GM18870 (cell line): Measurements from ENCODE around the gene QSOX1.

Source experiments
- ATAC-seq: cut with Tn5 transposase; IDR thresholded peaks from one replicate; pipeline ENCODE4 v1.9.1; 2021; ENCODE audit warnings: moderate library complexity; ENCODE audit not compliant: unreplicated experiment

QSOX1 gene

DNA sequence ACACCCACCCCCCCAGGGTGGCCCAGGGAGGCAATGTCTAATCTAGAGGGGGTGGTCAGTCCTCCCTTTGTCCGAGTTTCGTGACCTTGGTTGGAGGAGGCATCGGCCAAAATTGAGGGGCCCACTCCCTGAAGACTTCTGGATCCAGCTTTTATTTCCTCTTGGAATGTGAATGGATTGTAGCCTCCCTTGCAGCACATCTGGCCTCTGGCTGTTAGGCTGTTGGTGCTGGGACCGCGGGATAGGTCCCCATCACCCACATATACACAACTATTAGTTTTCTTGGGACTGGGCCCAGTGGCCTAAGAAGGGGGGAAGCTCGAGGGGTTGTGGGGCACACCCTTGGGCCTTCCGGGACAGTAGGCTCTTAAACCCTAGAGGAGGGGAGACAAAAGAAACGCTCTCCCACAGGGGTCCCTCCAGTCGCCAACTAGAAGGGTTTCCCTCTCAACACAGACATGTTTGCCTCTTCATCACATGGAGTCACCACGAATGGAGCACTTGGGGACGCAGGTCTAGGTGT is 77.9 kb downstream of the QSOX1 start:
- no peak for ATAC-seq

DNA sequence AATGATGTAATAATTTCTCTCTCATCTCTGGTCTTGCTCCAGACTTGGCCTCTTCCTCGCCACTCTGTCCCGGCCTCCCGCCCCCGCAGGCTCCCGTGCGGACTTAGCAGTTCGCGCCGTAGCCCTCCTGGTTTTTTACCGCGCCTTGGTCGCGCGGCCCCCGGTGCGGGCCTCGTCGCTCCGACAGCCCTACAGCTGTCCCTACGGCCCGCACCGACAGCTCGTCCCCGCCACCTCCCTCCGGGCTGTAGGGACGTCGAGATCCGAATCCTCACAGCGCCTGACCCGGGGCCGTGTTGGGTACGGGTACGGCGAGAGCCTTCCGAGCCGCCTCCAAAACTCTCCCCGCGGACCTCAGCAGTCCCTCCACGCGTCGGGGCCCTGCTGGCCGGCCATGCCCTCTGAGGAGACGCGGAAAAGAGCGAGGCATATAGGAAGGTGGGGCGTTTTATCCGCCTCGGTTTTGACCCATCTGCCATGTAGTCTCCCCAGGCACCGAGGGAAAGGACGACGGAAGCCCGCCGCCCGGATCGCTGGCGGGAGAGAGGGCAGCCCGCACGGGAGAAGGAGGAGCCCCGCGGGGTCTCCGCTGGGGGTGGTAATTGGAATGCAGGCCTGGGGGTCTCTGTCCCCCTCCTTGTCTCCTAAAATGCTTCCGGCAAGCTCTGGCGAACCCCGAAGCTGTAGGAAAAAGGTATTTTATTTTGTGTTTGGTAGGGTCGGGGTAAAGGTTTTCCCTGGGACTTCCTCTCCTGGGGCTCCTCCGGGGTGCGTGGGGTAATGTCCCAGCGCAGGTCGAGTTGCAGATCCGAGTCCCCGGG is 78.7 kb downstream of the QSOX1 start:
- no peak for ATAC-seq

DNA sequence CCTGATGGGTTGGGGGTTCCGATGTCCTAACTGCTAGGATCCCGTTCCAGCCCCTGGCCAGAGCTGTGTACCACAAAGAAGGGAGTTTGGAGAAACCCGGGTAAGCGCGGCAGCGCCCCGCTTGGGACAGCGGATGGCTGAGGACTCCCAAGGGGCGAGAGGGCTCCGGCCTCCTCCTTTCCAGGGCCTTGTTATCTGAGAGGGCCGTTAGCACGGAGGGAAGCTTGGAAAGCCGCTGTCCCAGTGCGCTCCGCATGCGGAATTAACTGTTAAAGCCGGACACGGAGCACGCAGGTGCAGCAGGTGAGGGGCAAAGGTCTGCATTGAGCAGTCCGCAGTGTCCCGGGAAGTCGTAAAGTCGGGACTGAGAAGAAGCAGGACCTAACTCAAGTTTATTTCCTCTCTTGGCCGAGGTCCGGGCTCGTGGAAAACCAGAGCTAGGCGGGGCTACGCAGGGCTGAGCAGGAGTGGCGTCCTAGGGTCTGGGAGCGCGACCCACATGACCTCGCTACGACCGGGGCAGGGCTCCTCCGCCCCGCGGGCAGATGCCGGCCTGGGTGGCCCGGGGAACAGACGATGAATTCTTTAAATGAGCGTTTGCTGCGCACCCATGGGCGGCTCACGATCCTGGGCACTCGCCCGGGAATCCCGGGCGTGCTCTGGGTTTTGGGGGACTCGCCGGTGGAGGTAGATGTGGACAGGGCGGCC is 79.9 kb downstream of the QSOX1 start:
- ATAC-seq = no peak

DNA sequence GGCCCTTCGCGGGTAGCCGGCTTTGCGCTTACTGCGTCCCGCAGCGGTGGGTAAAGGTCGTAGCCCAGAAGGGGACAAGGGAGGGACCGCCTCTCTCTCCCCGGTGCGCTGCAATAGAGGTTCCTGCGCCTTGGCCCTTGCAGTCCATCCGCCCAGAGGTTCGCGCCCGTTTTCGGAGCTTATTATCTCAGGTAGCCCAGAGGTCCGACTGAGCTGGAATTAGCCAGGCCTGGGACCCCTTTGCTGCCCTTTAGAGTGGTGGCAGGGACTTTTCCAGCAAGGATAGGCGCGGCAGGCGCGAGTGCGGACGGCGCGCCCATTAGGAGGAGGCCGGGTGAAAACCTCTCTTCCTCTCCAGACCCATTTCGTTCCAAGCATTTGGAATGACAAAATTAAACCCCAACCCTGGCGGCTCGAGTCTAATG is 80.4 kb downstream of the QSOX1 start:
- ATAC-seq = no peak

DNA sequence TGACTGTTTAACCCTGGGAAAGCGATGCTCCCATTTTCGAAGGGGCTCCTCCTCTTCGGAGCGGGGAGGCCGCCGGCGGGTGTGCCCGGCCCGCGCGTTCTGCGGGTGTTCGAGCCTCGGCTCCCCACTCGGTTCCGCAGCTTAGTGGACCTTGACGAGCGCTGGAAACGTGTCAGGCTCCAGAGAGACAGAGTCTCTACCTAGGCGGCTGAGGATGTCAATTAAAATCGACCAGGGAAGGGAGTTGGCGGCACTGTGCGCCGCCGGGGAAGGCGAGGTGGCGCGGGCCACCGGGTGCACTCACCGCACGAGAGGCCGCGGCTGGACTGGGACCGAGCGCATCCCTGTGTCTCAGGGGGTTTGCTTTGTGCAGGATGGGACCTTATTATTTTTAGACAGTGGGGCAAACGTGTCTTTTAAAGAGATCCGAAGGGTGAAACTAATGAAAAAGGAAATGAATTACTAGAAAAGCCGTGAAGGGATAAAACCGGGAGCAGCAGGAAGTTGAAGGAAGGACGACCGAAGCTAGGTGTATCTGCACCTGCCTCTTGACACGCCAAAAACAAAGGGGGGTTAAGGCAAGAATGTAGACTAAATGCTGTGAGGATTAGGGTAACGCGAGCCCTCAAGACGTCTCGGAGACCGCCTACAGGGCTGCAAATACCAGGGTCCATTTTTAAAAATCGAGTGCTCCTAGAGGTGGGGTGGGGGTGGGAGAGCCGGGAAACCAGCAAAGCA is 81.0 kb downstream of the QSOX1 start:
- ATAC-seq = no peak

DNA sequence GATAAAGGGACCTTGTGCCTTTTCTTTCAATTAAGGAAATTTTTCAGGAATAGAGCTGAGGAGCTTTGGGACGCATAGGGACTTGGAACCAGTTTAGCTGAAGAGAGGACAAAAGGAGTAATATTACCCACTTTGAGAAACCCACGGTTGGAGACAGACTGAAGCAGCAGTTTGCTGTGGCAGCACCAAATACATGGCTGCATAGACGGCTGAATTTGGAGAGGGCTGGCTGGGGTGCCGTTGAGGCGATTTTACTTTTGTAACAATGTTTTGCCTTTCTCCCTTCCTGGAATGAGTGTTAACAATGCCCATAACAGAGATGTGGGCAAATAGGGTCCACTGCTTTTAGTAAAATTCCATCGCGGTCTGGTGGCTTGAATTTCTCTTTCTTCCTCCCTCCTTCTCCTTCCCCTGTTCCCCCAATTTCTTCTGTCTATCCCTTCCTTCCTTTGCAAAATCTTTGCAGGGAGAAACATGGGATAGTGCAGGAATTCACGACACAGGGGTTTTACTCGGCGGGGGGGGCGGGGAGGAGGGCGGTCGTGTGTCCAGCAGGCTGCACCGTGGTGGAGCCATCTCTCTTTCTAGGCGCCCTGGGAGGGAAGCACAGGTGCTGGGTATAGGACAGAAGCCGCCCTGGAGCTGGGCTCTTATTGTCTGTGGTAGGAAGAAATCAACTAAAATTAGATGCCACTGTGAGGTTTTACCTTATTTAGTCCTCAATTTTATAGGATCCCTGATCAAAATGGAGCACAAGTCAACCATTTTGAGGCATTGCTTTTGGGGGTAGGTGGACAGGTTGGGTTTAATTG is 82.2 kb downstream of the QSOX1 start:
- no peak for ATAC-seq

DNA sequence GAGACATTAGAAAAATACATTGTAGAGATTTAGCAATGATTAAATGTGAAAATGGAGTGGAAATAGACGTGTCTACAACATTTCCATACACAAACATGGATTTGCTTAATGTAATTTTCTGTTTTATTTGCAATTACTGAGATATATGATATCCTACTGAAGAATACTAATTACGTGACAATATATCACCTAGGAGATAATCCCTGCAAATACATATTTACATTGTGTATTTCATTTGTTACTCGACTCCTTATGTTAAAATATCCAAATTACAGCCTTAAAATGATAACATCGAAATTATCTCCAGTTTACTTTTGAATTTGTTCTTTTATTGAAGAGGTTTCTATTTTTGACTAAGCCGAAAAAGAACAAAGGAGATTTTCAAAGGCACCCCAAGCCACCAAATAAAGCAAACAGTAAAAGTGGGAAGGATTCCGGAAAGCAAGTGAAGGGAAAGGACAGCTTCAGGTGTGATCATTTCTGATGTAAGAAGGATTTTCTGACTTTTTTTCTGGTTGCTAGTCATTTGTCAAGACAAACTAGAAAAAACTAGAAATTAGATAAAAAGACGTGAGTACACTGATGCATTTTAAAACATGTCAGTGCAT is 83.3 kb downstream of the QSOX1 start:
- no peak for ATAC-seq

DNA sequence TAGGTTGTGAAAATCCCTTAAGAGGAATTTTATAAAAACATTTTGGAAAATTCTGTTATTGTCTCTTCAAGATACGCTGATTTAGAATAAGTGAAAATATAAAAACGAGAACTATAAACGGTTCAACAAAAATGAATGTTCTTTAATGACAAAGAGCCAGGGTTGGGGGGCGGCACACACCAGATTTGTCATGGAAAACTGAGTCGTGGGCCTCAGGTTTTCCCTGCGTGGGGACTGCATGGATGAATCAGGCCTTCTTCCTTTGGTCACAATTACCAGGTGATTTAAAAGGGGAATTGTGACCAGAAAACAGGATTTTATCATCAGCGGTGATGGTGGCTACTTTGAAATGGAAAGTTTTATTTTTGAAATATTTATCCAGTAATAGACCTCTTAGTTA is 84.0 kb downstream of the QSOX1 start:
- ATAC-seq = no peak

DNA sequence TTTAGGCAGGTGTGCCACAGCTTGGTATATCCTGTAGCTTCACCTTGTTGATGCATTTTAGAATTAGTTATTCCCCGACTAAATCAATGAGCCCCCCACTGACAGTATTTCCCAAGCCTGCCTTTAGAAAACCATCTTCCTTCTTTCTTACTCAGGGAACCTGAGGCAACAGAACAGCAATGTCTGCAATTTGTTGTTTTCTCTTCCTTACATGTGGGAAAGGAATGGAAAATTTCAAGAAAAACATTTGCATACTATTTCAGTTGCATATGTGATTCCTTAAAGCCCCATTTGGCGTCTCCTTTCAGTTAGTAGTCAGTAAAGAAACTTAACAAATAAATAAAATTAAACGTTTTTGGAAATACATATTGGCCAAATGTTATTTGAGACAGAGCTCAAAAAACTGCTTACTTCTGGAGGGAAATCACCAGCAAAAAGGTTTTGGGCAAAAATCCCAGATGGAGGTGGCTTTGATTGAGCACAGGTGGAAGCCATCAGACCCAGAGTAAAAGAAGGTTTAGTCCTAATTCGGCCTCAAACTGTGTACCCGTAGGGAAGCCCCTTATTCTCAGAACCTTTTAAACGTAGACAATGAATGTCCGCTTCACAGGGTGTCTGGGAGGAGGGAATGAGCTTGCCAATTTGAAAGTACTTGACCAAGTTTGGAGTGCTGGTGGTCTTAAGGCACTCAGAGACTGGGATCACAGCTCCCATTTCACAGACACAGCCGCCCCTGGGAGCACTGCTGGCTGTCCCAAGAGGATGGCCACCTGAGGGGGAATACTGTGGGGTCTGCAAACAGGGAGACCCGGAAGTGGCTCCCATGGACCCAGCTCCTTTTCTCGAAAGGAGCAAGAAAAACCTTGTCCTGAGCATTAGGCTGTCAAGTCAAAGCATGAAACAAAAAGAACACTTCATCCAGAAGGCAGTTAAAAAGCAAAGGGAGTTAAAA is 84.8 kb downstream of the QSOX1 start:
- ATAC-seq = no peak

DNA sequence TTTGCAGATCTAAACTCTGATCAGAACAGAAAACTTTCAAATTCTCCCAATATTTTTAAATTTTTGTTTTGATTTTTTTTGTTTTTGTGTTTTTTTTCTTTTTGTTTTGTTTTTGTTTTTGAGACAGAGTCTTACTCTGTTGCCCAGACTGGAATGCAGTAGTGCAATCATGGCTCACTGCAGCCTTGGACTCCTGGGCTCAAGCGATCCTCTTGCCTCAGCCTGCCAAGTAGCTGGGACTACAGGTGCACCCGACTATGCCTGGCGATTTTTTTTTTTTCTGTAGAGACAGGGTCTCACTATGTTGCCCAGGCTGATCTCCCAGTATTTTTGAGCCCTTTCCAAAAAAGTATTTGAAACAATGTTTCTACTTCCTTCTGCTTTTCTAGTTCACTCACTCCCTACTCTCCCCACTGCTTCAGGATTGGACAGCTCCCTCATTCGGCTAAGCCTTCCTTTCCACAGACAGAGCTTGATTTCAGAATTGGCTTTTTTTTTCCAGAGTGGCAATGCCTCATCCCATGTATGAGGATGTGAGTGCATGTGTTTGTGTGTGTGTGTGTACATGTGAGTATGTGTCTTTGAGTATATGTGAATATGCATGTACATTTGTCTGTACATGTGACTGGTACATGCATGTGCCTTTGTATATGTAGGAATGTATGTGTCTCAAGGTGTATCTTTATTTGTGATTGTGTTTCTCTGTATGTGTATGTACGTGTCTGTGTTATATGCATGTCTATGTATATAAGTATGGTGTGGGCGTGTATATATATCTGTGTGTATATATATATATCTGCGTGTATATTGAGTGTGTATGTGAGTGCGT is 87.3 kb downstream of the QSOX1 start:
- ATAC-seq = no peak

DNA sequence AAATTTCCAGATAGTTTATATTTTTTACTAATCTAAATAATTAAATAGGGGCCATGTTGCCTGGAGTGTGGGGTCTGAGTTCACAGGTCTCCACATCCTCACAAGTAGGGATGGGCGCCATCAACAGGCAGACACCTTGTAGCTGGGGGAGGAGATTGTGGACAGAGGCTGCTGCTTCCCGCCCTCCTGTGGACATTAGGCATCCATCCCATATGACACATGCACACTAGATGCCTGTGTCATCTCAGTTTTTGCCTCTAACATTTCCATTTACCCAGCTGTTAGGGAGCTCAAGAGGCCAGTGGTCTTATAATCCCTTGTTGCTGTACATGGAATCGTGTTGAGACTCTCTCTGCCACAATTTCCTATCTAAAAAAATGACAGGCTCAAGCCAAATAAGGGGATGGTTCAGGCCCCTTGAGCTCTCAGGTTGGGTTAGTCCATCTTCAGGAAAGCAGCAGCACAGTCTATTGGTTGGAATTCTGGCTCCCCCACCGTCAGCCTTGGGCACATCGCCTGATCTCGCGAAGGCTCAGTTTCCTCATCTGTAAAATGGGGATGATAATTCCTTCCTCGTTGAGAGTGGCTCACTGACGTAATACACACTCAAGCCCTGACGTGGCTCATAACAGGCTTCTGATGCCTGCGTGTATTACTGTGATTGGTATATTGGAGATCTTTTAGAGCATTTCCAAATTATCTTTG is 89.0 kb downstream of the QSOX1 start:
- no peak for ATAC-seq

DNA sequence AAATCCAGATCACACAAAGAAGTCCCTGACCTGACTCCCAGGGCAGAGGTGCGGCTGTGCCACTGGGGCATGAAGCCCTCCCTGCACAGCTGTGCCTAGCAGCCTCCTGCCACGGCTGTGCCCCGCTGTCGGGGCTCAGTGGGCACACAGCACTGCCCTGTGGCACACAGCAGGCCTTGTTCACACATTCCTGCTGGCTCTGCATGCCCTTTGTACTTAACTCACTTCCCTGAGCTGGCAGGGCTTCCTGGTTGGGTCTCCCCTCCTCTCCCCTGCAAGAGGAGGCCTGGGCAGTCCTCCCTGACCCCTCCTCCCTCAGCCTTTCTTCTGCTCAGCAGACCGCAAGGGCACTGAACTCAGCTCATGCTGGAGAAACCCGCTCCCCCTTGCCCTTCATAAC is 90.2 kb downstream of the QSOX1 start:
- no peak for ATAC-seq

DNA sequence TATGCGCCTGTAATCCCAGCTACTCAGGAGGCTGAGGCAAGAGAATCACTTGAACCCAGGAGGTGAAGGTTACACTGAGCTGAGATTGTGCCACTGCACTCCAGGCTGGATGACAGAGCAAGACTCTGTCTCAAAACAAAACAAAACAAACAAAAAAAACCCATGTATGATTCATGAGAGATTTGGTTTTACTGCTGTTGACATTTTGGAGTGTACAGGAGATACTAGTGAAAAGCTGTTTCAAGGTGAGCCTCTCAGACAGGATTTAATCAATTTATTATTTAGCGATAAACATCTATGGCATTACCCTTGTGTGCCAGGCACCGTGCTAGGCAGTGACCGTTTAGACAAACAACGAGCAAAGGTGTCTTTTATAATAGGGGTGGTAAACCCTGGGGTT is 91.9 kb downstream of the QSOX1 start:
- no peak for ATAC-seq

DNA sequence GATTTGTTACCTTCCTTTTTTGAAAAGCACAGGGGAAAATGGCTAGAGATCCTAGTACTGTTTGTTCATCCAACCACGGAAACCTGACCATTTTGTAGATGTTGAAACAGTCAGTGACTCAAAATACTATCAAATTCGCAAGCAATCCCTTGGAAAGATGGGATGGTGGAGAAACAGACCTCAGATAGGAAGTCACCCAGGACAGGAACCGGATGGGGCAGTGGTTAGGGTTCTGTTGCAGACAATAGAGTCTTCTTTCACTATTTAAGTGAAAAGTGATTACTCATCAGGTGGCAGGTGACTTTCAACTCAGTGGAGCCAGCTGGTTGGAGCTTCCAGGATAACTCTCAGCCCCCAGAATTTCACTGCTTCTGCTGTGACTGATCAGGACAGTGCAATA is 92.4 kb downstream of the QSOX1 start:
- ATAC-seq = no peak

DNA sequence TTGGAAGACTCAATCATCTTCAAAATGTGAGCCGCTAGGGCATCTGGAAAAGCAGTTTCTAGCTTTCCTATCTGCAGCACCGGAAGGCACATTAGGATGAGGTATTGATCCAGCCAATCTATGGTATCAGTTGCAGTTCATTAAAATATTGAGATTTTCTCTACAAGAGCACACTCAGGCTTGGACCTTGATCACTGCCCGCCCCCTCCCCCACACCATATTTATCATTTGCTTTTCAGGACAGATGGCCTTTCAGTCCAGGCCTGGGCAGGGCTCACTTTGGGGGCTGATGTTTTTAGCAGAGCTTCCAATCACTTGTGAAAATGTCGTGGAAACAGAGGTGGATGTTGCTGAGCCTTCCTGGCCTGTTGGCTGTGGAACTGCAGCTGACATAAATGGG is 92.9 kb downstream of the QSOX1 start:
- ATAC-seq = no peak

DNA sequence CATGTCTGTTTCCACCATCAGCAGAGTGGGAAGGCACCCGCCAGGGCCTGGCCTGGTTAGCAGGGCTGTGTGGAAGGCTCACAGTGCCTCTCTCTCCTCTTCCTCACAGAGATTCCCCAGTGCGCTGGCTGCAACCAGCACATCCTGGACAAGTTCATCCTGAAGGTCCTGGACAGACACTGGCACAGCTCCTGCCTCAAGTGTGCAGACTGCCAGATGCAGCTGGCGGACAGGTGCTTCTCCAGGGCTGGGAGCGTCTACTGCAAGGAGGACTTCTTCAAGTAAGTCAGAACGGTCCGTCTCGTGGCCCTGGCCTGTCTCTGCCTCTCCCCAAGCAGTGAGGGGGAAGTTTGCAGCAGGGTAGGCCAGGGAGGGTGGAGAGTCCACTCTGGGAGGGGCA is 93.5 kb downstream of the QSOX1 start:
- ATAC-seq = no peak

DNA sequence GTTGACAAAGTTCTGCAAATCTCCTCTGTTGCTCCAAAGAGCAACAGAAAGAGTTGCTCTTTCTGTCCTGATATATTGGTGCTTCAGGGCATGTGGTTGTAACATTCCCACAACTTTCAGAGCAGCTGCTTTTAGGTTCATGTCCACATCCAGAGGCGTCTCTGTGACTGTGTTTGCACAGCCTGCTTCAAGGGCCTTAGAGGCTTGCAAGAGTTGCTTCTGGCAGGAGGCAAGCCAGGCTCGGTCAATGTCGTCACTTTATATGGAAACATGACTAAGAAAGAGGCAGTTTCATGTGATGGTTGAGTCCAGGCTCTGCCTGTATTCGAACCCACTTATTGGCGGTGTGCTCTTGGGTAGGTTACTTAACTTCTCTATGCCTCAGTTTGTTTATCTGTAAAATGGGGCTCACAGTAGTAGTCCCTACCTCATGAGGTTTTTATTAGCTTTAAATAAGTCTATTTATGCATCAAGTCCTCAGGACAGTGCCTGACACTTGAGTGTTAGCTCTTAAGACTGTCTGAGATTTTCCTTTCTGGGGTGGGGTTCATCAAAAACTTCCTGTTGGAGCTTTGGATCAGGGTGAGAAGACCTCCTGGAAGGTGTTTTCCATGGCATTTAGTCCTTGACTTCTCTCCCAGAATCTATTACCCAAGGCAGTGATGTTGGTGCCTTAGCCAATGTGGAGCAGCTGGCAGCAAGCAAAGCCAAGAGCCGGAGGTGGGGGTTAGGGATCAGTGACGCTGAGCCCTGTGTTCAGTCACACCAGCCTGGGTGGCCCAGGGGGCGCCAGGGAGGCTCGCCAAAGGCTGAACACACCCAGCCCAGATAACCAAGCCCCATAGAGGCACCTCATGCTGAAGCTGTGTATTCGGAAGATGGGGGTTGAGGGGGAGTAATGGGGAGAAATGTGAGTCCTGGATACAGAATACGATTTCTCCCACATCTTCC is 94.3 kb downstream of the QSOX1 start:
- no peak for ATAC-seq
